ENCODE results near the gene IGF2R. TPM values are rescaled to one million over a fixed set of nuclear protein-coding genes. Genes with fewer than 3 reads are reported as not detected.
"Not testable (repeated sequence)": the region's sequence is repeated elsewhere in the genome, so short reads cannot be mapped to it uniquely, and the experiment has no call there.

IGF2R gene
- total and polyA plus RNA-seq, 9 donors = 29.3 to 116 (median 49.2) TPM

DNA sequence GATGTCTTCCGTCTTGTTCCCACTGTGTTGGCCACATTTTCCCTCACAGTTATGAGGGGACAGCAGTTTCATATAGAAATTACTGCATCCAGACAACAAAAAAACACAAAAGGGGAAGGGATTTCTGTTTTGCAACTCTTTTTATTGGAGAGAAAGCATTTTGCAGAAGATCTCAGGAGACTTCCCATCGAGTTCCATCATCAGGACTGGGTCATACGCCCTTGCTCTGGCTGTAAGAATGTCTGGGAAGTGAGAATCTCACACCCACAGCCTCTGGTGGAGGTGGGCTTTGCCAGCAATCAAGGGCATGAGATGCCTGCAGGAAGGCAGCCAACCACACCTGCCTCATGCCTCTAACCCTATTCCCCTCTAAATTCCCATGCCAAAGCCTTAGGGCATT, 5.8 kb upstream of the IGF2R start:
- 58 to 66% (median 59%) methylated on average over 3 of the region's 3 CpGs for WGBS, 3 donors
- no peak for TF ChIP-seq CTCF (IDR thresholded peaks at IDR 0.05)
- TF ChIP-seq EP300 (IDR thresholded peaks at IDR 0.05) = no peak
- no peak for TF ChIP-seq POLR2A (IDR thresholded peaks at IDR 0.05)
- Histone ChIP-seq H3K27me3 (no peaks in the 10 kb centered on the region), H3K9me3 (no peaks in the 10 kb centered on the region), H3K27ac (no peak overlapping the region), H3K4me1 (ENCODE audit: insufficient read depth) (peaks cover 3% of the 10 kb centered on the region), H3K36me3 (no peaks in the 10 kb centered on the region), H3K4me3 (no peak overlapping the region)
- intact Hi-C loops (cut with DNase I) = no loop called here
- no peak for DNase-seq

DNA sequence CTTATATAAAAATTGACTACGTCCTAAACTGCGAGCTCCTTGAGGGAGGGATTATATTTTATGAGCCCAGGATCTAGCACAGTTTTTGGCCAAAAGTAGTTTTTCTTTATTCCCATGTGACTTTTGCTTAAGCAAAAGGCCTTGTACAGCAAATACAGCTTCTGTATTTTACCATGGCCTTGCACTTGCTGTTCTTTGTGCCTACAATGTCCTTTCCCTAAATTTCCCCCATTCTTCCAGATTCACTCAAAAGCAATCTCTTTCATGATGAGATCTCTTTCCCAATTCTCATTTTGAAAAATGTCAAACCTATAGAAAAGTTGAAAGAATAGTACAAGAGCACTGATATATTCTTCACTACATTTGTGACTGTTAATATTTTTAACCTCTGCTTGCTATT, 4.8 kb upstream of the IGF2R start:
- 89 to 94% (median 92%) methylated on average over 2 of the region's 2 CpGs for WGBS, 3 donors
- no peak for DNase-seq
- no peak overlapping the region for H3K27ac ChIP-seq
- intact Hi-C loops (cut with DNase I) = no loop called here
- no peaks in the 10 kb centered on the region for H3K9me3 ChIP-seq
- H3K4me3 ChIP-seq = no peak overlapping the region
- H3K27me3 ChIP-seq = no peaks in the 10 kb centered on the region
- no peak for TF ChIP-seq POLR2A (IDR thresholded peaks at IDR 0.05)
- no peak for TF ChIP-seq CTCF (IDR thresholded peaks at IDR 0.05)
- no peak for TF ChIP-seq EP300 (IDR thresholded peaks at IDR 0.05)
- H3K36me3 ChIP-seq = no peaks in the 10 kb centered on the region
- H3K4me1 ChIP-seq (ENCODE audit: insufficient read depth) = peaks cover 3% of the 10 kb centered on the region

DNA sequence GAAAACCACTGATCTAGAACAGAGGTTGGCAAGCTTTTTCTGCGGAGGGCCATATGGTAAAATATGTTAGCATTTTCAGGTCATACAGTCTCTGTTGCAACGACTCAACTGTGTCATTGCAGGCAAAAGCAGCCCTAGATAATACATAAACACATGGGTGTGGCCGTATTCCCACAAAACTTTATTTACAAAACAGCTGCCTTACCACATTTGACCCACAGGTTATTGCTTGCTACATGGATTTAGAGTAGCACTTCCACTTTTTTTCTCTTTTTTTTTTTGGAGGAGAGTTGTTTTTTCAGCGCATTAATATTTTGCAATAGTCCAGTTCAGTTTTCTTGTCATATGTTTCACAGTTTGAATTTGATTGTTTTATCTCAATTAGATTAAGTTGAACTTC, 2.5 kb upstream of the IGF2R start:
- intact Hi-C loops (cut with DNase I) = no loop called here

GRCh38 chr6:159966981-159967380, 1.9 kb upstream of the IGF2R start:
- Histone ChIP-seq H3K27me3 (no peaks in the 10 kb centered on the region), H3K4me1 (ENCODE audit: insufficient read depth) (peaks cover 11% of the 10 kb centered on the region), H3K4me3 (no peak overlapping the region), H3K9me3 (no peaks in the 10 kb centered on the region), H3K36me3 (no peaks in the 10 kb centered on the region), H3K27ac (no peak overlapping the region)
- intact Hi-C loops (cut with DNase I) = no loop called here
- no peak for TF ChIP-seq POLR2A (IDR thresholded peaks at IDR 0.05)
- no peak for TF ChIP-seq CTCF (IDR thresholded peaks at IDR 0.05)
- no peak for DNase-seq
- WGBS, 3 donors = 85 to 92% (median 90%) methylated on average over 3 of the region's 3 CpGs

More for the DNA sequence above, 2.5 kb upstream of the IGF2R start:
- no peak for TF ChIP-seq CTCF (IDR thresholded peaks at IDR 0.05)
- DNase-seq = no peak
- no peaks in the 10 kb centered on the region for H3K27me3 ChIP-seq
- WGBS, 3 donors = 67 to 78% (median 74%) methylated on average over 4 of the region's 4 CpGs
- H3K9me3 ChIP-seq = no peaks in the 10 kb centered on the region
- H3K4me1 ChIP-seq (ENCODE audit: insufficient read depth) = peaks cover 8% of the 10 kb centered on the region
- H3K36me3 ChIP-seq = no peaks in the 10 kb centered on the region
- no peak overlapping the region for H3K27ac ChIP-seq
- H3K4me3 ChIP-seq = no peak overlapping the region

DNA sequence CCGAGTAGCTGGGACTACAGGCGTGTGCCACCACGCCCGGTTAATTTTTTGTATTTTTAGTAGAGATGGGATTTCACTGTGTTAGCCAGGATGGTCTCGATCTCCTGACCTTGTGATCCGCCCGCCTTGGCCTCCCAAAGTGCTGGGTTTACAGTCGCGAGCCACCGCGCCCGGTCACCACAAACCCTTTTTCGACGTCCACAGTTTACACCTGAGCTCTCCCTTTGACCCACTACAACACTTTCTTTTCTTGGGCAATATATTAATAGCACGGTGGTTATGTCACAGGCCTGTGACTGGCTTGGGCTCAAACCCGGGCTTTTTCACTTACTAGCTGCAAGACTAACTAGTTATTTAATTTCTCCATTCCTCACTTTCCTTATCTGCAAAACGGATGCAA, 1.3 kb upstream of the IGF2R start:
- H3K27me3 ChIP-seq; H3K4me3 ChIP-seq; H3K27ac ChIP-seq; H3K9me3 ChIP-seq; DNase-seq; H3K36me3 ChIP-seq; intact Hi-C loops (cut with DNase I): not testable (repeated sequence)
- WGBS, 3 donors = 89 to 92% (median 90%) methylated on average over 17 of the region's 17 CpGs
- peaks cover 13% of the 10 kb centered on the region for H3K4me1 ChIP-seq (ENCODE audit: insufficient read depth)
